NCI-H2081 treated with DMSO at 0.1 percent for 48 hours (cell line): ENCODE data around the gene TOPBP1.

ENCODE experiments used
- DNase-seq: peaks from one replicate; lab custom pipeline; 2025; lab: John Stamatoyannopoulos, UW

The TOPBP1 gene

DNA sequence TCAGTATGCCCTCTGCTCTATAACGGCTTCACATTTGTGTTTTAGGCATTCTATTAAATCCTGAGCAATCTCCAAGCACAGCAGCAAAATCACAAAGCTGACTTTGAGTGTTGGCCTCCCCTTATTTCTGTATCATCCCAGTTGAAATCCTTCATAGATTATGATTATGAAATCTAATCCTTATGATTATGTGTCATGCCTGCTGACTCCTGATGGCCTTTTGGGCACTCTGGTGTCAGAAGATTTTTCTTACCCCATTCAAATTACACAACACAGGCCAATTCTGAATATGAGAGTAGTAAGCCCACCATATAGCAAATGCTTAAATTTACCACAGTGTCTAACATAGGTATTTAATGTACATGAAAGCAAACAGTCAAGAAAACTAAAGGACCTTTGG, 53.9 kb downstream of the TOPBP1 start:
- DNase-seq = no peak

DNA sequence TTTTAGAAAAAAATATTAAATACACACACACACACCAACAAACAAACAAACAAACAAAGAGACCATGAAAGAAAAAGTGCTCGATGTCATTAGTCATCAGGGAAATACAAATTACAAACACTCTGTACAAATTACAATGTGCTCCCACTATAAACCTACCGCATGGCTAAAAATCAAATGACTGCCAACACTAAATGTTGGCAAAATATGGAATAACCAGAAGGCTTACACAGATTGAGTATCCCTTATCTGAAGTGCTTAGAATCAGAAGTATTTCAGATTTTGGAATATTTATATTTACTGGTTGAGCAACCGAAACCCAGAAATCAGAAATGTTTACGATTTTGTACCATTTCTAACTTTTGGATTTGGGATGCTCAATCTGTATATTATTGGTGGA, 54.8 kb downstream of the TOPBP1 start:
- DNase-seq = no peak

DNA sequence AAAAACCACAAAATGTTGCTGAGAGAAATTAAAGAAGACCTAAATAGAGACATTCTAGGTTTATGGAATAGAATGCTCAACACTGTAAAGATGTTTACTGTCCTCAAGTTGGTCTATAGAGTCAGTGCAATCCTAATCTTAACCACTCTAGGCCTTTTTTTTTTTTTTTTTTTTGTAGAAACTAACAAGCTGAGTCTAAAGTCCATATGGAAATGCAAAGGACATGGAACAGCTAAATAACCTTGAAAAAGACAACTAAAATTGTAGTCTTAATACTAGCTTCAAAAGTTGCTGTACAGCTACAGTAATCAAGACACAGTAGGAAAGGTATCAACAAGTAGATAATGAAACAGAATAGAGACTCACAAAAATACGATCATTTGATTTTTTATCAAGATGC, 55.4 kb downstream of the TOPBP1 start:
- no peak for DNase-seq

DNA sequence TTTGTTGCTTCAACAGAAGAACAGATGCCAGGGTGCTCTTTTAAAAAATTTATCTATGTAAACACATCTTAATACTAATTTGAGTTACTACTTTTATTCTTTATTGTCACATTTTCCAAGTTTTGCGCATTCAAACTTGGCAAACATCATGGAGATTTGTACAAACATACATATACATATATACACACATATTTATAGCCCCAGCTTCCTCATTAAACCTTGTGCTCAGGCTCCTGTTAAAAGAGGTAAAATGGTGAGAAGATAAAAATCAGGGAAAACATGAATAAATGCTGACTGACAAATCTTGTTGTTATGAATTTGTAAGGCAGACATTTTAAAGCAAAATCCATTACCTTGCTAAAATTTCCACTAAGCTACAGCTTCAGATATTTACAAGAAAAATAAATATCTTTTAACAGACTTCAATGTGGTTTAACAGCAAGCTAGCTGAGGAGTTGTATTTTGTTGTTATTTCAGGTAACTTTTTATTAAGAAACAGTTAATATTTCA, 61.1 kb downstream of the TOPBP1 start:
- DNase-seq = no peak

DNA sequence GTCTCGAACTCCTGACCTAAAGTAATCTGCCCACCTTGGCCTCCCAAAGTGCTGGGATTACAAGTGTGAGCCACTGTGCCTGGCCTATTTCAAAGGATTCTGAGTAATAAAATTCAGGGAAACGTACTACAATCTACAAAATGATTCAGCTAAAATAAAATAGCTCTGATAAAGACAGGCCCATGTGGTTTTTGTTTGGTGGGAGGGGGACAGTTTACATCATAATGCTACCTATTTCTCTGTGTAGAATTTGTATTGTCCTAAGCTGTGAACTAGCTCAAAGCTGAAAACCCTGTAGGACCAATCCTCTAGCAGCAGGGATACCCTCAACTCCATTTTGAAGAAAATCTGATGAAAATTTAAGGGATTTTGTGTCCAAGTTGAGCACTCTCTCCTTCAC, 62.5 kb downstream of the TOPBP1 start:
- DNase-seq = no peak

DNA sequence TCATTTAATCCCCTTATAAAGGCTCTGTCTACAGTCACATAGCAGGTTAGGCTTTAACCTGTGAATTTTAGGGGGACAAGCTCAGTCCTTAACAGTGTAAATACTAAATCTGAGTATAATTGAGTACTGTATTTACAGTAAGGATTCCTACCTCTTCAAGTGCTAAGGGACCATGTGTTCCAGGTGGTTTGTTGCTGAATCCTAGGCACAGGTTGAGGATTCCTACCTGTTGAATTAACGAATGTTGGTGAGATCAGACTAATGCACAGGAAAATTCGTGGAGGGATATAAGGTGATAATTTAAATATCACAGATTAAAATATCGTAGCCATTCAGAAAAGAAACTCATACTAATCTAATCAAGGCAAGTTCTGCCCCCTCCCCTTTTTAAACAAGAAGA, 63.3 kb downstream of the TOPBP1 start:
- DNase-seq = no peak

DNA sequence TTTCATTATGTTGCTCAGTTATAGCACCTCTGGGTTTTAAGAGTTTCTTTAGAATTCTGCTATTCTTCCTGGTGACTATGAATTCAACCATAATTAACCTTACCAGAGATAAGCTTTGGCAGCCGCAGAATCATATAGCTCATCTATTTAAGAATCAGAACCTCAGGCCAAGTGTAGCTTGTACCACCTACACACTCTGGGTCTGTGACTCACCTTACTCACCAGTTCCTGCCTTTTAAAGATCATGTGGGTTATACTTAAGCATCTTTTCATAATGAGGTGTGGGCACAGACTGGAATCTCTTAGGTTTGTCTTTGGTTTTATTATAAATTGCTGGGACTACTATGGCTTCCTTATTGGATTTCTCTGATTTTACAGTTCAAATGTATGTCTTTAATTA, 66.4 kb downstream of the TOPBP1 start:
- DNase-seq = no peak

DNA sequence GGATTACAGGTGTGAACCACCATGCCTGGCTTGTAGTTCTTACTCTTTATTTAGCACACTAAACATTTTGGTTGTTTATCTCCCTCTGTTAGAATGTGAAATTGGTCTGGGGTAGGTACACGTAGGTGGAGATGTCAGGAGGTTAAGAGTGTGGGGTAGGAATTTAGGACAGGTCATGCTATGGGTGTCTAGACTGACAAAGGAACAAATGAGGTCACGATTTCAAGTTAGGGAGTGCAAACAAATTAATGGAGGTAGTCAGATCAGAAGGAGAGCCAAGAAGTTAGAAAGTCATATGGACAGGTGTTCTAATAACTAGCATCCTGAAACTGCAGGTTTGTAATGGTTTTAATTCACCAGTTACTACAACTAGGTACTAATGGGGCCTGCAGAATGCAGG, 68.5 kb downstream of the TOPBP1 start:
- DNase-seq = no peak

DNA sequence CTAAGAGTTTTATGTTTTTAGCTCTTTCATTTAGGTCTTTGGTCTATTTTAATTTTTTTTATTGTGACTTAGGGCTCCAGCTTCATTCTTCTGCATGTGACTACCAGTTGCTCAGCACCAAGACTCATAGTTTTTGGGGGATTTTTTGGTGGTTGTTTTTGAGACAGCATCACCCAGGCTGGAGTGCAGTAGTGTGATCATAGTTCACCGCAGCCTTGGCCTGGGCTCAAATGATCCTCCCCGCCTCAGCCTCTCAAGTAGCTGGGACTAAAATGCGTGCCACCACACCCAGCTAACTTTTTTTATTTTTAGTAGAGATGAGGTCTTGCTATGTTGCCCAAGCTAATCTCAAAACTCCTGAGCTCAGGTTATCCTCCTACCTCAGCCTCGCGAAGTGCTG, 68.9 kb downstream of the TOPBP1 start:
- DNase-seq = no peak

DNA sequence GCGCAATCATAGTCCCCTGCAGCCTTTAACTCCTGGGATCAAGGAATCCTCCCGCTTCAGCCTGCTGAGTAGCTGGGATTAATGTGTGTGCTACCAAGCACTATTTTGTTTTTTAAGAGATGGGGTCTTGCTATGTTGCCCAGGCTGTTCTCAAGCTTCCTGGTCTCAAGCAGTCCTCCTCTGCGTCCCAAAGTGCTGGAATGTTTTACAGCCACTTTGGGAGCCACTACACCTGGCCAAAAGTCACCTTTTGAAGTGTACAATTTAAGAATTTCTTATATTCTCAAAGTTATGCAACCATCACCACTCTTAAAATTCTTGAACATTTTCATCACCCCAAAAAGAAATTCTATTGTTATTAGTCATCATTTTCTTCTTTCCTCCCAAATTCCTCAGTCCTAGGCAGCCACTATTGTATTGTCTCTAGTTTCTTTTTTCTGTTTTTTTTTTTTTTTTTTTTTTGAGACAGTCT, 70.4 kb downstream of the TOPBP1 start:
- no peak for DNase-seq

DNA sequence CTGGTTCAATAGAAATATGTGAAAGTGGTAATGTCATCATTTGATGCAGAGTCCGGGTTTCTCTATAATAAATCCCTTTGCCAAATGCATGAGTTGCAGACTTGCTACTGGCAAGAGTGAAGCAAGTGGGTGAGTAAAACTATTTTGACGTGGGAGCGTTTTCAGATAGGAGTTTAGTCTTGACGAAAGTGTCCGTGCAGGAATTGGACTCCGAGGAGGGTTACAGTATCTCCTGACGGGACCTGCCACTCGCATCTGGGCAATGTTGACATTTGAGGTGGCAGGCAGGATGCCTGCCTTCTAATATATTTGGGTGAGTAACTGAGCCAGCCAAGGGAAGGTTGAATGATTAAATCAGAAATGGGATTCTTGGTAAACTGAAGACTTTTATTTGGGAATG, 72.2 kb downstream of the TOPBP1 start:
- DNase-seq = no peak

DNA sequence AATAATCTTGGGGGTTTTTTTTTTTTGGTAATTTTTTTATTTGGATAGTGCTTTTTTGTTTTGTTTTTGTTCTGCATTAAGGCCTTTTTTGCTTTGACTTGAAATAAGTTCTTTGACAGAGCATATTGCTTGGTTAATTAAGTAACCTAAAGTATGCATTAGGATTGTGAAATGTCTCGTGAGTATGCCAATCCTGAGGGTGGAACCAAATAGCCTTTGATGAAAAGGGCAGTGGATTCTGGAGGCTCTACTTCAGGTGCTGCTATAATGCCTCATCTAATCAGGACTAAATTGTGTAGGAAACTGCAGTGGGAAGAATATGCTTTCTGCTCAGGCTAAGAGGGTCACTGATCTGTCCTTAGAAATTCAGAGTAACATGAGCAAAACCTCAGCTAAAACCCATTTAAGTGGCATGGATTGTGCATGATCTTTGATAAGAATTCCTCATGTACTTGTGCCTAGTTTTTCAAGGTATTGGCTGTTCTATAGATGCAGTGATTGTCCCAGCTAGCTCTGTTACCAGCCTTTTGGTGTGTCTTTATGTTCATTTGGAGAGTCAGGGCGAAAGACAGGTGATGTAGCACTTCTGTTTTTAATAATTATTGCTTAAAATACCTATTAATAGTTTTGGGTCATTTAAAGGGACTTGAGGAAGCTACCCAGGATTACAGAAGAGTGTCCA, 72.8 kb downstream of the TOPBP1 start:
- DNase-seq = no peak

DNA sequence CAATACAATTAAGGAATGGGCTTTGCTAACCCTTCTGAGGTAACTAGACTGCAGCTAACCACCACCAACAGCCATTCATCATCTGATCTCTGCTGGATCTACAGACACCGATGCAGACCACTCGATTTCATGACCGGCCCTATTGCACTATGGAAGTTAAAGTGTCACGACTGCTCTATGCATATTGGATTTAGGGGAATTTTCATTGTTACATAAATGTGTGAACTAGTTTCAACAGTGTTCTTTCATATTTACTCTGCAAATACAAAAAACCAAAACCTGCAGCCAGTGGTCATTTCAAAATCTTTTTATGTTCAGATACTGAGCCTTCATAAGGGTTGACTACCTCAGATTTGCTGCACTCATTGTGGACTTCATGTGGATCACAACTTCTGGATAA, 73.7 kb downstream of the TOPBP1 start:
- no peak for DNase-seq

DNA sequence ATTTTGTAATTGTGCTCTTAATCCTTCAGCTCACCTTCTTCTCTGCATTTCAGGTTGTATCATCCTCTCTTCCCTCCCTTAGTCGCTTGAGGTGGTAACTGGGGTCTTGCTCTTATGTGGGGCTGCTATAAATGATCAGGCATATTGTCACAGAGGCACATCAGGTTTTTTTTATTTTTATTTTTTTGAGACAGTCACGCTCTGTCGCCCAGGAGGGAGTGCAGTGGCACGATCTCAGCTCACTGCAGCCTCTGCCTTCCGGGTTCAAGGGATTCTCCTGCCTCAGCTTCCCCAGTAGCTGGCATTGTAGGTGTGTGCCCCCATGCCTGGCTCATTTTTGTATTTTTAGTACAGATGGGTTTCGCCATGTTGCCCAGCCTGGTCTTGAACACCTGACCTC, 78.3 kb downstream of the TOPBP1 start:
- no peak for DNase-seq

DNA sequence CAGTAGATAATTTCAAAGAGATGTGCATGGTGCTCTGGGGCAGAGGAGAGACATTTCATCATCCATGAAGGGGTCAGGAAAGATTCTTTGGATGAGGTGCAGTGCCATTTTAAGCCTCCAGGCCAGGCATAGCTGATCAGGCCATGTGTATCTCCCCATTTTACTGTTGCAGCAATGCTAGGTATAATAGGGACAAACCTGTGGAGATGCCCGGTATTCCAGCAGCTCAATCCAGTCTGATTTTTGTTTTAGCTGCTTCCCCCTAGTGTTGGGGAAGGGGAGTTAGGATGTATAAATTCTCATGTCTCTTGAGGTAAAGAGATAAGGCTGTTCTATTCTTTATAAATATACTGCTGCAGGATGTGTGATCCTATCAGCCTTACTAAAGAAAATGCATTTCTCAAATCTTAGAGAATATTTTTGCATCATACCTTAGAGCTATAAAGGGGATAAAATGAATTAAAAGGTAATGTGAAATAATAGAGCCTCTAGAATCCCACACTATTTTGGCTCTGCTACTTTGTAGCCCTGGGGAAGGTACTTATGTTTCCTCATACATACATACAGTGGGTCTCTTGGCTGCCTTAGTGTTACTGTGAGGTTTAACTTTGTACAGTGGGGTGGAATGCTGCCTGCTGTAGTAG, 83.1 kb downstream of the TOPBP1 start:
- no peak for DNase-seq

DNA sequence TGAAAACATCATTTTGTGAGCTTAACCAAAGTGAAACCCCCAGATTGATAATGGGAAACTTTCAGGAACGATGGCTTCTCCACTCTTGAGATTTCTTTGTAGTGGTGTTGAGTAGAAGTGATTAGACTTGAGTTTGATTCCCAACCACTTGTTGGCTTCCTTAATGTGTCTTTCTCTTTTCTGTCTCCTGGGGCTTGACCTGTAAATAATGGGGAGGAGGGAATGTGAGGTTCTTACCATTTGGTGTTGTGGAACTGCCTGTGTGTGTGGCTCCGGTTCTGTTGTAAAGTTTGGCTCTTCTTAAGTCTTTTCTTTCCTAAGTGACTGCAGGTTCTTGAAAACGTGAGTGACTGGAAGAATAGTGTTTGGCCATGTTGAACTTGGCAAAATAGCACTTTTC, 85.6 kb downstream of the TOPBP1 start:
- no peak for DNase-seq

DNA sequence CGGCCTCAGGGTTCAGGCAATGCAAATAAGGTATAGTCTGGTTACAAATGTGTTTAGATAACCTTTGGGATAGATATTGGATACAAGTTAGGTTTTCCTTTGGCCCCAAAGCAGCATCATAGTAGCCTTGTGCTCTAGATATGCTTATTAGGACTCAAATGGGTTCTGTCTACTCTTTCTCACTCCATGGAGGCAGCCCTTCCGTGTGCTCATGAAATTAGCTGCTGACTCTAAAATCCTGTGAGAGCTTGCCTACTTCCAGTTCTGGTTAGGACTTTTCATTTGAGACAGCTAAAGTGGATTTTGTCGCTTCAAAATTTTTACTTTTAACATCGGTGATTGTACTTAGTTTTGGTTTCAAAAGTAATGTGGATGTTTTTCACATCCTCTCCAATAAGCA, 86.7 kb downstream of the TOPBP1 start:
- no peak for DNase-seq

DNA sequence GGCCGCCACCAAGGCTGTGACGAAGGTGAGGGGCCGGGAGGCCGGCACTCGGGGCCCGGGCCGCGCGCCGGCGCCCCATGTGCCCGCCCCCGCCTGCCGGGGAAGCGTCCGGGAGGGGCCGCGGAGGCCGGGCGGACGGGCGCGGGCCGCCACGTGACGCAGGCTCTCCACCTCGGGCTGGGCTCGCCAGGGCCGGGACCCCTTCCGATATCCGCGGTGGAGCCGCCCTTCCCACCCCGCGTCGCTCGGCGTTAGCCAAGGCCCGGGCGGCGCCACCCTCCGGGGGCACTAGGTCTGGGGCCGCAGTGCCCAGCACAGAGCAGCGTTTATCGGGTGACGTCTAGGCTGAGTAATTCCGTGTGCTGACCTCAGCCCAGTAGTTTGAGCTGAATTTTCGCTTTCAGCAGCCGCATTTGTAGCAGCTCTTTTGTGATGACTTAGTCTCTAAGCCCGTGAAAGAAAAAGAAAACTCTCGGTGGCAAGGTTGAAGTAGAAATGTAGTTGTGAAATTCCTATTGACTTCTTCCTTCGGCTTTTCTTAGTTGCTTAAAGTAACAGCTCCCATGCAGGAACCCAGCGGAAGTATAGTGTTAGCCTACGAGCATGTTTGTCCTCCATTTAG, 87.4 kb downstream of the TOPBP1 start:
- no peak for DNase-seq

DNA sequence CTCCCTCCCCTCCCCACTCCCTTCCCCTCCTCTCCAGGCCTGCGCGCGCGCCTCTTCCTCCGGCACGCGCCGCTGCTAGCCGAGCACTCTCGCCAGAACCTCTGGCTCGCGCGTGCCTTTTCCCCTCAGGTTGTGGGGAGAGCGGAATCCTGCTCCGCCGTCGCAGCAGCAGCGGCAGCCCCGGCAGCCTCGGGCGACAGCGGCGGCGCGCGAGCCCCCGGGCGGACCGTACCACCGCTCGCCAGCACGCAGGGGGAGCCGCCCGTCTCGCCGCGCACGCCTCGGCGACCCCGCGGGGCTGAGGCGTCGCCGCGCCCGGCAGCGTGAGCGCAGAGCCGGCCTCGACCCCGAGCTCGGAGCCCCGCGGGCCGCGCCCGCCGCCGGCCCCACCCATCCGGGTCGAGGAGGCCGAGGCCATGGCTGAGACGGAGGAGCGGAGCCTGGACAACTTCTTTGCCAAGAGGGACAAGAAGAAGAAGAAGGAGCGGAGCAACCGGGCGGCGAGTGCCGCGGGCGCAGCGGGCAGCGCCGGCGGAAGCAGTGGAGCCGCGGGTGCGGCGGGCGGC, 88.0 kb downstream of the TOPBP1 start, which contains the start of gene CDV3:
TSS of gene CDV3 (plus strand) at position 58 of the 566 bp plus-strand sequence. CDS start at position 417, 359 bp downstream.
- no peak for DNase-seq

DNA sequence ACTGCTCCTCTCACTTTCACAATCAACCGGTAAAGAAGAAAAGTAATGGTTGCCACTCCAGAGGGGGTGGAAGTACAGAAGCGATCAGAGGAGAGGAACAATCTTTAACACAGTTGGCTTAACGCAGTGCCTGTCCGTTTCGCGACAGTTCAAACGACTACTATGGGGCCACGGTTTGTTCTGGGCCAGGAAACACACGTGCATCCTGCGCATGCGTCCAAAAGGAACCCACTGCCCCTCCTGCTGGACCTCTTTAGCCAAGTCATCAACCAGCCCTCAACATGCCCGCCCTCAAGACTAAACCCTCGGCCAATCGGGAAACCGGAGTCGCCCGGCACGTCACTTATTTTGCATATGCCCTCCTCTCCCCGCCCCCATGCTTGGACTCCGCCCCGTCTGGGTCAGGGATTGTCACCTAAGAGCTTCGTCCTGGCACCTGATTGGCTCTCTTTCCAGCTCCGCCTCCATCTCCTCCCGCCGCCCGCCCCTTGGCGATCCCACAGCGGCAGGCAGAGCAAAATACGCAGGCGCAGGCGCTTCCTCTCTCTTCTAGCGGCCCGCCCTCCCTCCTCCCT, 88.6 kb downstream of the TOPBP1 start:
- DNase-seq = no peak

DNA sequence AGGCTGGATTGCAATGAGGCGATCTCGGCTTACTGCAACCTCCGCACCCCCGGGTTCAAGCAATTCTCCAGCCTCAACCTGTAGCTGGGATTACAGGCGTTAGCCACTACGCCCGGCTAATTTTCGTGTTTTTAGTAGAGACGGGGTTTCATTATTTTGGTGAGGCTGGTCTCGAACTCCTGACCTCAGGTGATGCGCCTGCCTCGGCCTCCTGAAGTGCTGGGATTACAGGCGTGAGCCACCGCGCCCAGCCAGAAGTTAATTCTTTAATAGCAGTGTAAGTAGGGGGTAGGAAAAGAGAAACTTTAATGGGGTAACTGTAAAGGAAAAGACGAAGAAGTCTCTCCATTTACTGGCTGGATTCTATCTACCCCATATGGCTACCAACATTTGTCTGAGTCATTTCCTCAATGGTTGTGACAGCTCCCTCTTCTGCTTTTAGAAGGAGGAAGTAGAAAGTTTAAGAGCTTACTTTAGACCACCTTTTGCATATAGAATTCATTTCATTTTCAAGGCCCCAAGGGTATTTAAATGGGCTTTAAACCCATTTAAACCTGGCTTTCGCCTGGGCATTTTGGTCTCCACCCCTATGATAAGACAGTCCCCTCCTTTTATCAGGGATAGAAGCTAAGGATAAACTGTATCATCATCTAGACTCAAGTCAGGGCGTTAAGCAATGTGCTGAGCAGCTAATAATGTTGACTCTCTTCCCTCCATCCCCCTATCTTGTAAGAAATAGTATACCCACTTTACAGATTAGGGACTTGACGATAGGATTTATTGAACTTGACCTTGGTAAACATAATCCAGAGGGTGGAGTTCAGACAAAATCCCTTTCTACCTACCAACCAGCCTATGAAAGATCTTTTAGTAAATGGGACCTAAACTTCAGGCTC, 89.3 kb downstream of the TOPBP1 start:
- no peak for DNase-seq

DNA sequence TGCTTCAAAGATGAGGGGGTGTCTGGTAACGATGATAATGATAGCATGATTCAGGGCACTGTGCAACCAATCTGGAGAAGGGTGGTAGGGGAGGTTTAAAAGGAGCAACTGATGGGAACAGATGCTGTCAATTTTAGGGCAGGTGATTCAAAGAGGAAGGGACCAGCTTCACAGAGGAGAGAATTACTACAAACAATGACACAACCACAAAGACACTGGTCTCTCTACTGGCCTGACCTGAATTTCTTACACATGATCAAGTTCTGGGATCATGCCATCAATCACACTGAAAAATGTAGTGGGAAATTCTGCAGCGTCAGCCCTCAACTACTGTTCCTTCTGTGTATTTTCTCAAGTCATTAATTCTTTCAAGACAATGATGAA, 90.8 kb downstream of the TOPBP1 start:
- no peak for DNase-seq
